Testis (tissue), 3 donors: ENCODE measurements around the gene NEURL1B. TPM values are rescaled to one million over a fixed set of nuclear protein-coding genes. Genes with fewer than 3 reads are reported as not detected.

Experiments used
- DNase-seq: peaks from one replicate; pipeline ENCODE4 v3.0.0-alpha.2; 2019
- H3K27ac ChIP-seq, 2 donors: fragments of 200-600 bp; sonication (generic); one replicate each; pipeline ENCODE4 v1.5.1; 2019
- H3K27me3 ChIP-seq: fragments of 200-600 bp; sonication (generic); one replicate; pipeline ENCODE4 v1.5.1; 2019
- H3K36me3 ChIP-seq: fragments of 200-600 bp; sonication (generic); one replicate; pipeline ENCODE4 v1.5.1; 2017; ENCODE audit warnings: low read depth; ENCODE audit errors: missing control alignments
- H3K4me1 ChIP-seq: fragments of 200-600 bp; sonication (generic); one replicate; pipeline ENCODE4 v1.5.1; 2019
- H3K4me3 ChIP-seq, 2 donors: fragments of 200-600 bp; sonication (generic); one replicate each; pipeline ENCODE4 v1.5.1; 2017 to 2019
- H3K9me3 ChIP-seq: fragments of 200-600 bp; sonication (generic); one replicate; pipeline ENCODE4 v1.5.1; 2017
- POLR2A ChIP-seq: fragments of 450-650 bp; IDR thresholded peaks from one replicate; pipeline ENCODE4 v1.6.1; 2017; ENCODE audit warnings: antibody characterized with exemption, mild to moderate bottlenecking, moderate library complexity
- WGBS, 2 donors: methylation state at CpG; one replicate each; pipeline ENCODE4 v1.1.5; 2018; 5-methylcytosine and 5-hydroxymethylcytosine counted together
- intact Hi-C: fragments of 100-400 bp; cut with DNase I; formaldehyde crosslinking; loops from one replicate; pipeline ENCODE4 v1.15.1; 2023; ENCODE audit warnings: low total_unique reads
- polyA plus RNA-seq: library from polyadenylated mRNA; stranded (reverse); fragments of 350-450 nt; fragmentation: Illumina TruSeq; extraction: RNeasy Lipid Tissue Mini Kit (QIAGEN cat#74804); gene quantifications from one replicate; pipeline ENCODE4 v1.2.3, GENCODE V29; 2014; ENCODE audit warnings: low read depth, low replicate concordance; ENCODE audit not compliant: insufficient read depth
- total RNA-seq, 2 donors: library from RNA; depleted of rRNA; stranded (reverse); fragments of >200 nt; gene quantifications; one replicate each; pipeline ENCODE4 v1.2.3, GENCODE V29; 2016
- TF ChIP-seq, protein P1 (sequence below), 3 experiments: fragments of 450-650 bp in 2 of 3; fragments of 200-600 bp in 1 of 3; sonication (generic) in 1 of 3; IDR thresholded peaks; one replicate each; pipeline ENCODE4 v1.5.1; 2016 to 2019; ENCODE audit warnings: antibody characterized with exemption in 3 of 3, mild to moderate bottlenecking in 2 of 3, moderate library complexity in 1 of 3

NEURL1B gene
- total and polyA plus RNA-seq, 3 donors from 2014 or later: 15.8 to 18.1 (median 17.1) TPM

DNA sequence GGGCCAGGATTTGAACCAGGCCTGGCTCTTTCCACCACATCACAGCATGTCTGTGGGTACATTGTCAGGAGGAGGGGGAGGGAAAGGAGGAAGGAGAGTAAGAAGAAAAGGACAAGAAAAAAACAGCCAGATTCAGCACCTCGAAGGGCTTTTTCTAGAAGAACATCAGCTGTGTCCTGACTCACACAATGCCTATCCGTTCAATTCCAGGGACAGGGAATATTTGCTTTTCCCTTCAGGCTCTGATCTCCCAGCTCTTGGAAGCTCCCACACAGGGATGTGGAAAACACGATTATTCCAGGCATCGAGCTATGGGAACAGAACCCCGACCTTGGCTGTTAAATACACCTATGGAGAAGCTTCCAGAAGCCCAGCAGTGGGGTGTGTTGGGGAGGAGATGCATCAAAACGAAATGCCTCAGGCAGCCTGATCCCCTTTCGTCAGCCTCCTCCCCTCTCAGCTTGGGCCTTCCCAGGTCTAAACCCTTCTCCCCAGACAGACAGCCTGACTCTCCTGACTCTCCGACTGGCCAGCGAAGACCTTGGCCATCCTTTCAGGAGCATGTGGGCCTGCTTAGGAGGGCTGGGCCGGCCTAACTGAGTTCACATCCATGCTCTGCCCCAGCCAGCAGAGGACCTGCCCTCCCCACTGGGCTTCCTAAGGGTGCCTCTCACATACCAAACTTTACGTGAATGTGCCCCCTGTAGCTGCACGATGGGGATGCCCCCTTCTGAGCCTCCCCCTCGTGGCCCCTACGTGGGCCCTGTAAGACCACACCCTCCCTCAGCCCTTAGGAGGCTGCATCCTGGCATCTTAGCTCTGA is 54.4 kb downstream of the NEURL1B start:
- Histone ChIP-seq H3K36me3 (no peaks in the 10 kb centered on the region), H3K4me3 (no peak overlapping the region), H3K9me3 (no peaks in the 10 kb centered on the region), H3K4me1 (peaks cover 53% of the 10 kb centered on the region), H3K27me3 (no peaks in the 10 kb centered on the region), H3K27ac (peak overlapping the region; percentile 52 to 85)
- TF ChIP-seq, protein P1, sequence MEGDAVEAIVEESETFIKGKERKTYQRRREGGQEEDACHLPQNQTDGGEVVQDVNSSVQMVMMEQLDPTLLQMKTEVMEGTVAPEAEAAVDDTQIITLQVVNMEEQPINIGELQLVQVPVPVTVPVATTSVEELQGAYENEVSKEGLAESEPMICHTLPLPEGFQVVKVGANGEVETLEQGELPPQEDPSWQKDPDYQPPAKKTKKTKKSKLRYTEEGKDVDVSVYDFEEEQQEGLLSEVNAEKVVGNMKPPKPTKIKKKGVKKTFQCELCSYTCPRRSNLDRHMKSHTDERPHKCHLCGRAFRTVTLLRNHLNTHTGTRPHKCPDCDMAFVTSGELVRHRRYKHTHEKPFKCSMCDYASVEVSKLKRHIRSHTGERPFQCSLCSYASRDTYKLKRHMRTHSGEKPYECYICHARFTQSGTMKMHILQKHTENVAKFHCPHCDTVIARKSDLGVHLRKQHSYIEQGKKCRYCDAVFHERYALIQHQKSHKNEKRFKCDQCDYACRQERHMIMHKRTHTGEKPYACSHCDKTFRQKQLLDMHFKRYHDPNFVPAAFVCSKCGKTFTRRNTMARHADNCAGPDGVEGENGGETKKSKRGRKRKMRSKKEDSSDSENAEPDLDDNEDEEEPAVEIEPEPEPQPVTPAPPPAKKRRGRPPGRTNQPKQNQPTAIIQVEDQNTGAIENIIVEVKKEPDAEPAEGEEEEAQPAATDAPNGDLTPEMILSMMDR (IDR thresholded peaks at IDR 0.05): no peak
- TF ChIP-seq POLR2A: no peak
- intact Hi-C loops: loop anchor here (2.0 kb wide), 1 partner anchor 217 kb away; no protein-coding TSS in a partner anchor
- peak; percentile 45 for DNase-seq
- WGBS, 2 donors: 52 to 65% methylated on average over 14 of the region's 14 CpGs

DNA sequence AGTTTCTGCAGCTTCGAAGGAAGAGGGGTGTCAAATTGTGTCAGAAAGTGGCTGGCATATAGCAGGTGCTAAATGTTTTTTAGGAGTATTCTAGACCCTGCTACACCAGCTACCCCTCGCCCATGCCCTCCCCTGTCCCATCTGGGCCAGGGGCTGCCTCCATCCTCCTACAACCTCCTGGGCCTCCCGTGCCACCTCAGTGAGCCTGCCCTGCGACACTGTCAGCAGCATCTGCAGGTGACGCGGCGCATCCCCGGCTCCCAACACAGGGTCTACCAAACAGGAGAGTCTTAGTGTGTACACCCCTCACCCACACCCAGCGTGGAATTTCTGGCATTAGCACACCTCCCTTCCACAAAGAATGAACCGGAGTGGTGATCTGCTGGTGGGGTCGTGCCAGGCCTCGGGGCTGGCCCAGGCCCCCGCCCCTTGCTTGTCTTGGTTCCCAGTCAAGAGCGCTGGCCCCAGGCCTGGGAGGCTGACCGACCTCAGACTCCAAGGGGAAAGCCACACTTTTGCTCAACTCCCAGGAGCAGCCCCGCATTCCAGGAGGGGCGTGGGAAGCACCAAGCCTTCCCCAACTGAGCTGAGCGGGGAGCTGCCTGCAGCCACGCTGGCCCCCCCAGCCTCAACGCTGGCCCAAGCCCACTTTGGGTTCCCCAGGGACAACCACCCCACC is 55.2 kb downstream of the NEURL1B start:
- H3K4me3 ChIP-seq: no peak overlapping the region
- H3K27ac ChIP-seq: peak overlapping the region; percentile 48 to 85
- no peak for DNase-seq
- intact Hi-C loops: loop anchor here (2.0 kb wide), 1 partner anchor 218 kb away; no protein-coding TSS in a partner anchor
- H3K4me1 ChIP-seq: peaks cover 58% of the 10 kb centered on the region
- H3K27me3 ChIP-seq: no peaks in the 10 kb centered on the region
- H3K9me3 ChIP-seq: no peaks in the 10 kb centered on the region
- 60 to 80% methylated on average over 11 to 20 of the region's 20 CpGs for WGBS, 2 donors
- H3K36me3 ChIP-seq: no peaks in the 10 kb centered on the region
- no peak for TF ChIP-seq POLR2A
- TF ChIP-seq, protein P1 (IDR thresholded peaks at IDR 0.05): no peak

DNA sequence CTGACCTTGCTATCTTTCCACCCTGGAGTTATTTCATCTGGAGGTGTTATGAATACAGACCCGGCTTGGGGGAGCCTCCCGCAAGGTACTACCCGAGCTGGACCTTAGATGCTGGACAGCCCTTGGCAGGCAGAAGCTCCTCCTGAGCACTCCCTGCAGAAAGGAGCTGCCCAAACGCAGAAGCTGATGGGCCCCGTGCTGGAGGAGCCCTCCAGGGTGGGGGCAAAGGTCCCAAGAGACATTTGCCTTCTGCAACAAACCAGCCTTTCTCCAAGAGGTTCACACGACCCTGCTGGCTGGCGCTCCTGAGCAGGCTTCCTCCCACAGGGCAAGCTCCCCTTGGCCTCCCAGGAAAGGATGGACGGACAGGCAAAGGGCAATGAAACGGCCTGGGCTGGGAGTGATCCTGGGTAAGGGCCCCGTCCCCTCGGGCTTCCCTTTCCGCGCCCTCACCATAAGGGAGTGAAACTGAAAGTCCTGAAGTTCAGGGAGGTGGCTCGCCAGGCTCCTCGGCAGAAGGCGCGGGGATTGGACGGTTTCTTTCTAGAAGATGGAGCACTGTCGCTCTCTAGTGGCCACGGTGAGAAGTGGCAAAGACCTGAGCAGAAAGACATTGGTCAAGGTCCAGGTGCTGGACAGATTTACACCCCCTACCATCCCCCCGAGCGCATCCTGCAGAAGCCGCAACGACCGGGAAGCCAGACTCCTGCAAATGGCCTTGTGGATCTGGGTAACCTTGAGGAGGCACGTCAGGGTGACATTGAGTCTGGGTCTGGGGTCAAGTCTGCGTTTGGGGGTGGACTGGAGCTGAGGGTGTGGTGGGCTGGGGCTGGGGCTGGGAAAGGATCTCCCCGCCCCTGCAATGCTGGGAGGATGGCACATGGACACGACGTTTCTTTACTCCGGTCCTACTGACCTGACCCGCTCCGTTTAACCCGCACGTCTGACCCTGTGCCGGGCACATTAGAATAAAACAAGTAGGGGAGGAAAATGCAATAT is 56.4 kb downstream of the NEURL1B start:
- peaks cover 55% of the 10 kb centered on the region for H3K4me1 ChIP-seq
- intact Hi-C loops: loop anchor here (2.0 kb wide), 1 partner anchor 219 kb away; no protein-coding TSS in a partner anchor
- DNase-seq: peak; percentile 93
- peak overlapping the region; percentile 48 to 85 for H3K27ac ChIP-seq
- no peaks in the 10 kb centered on the region for H3K27me3 ChIP-seq
- H3K36me3 ChIP-seq: no peaks in the 10 kb centered on the region
- no peak for TF ChIP-seq POLR2A
- TF ChIP-seq, protein P1 (IDR thresholded peaks at IDR 0.05): peak; percentile 83 to 92 (median 92)
- WGBS, 2 donors: 21 to 41% methylated on average over 26 to 36 of the region's 36 CpGs
- H3K4me3 ChIP-seq: peak overlapping the region; percentile 34 to 45
- no peaks in the 10 kb centered on the region for H3K9me3 ChIP-seq

DNA sequence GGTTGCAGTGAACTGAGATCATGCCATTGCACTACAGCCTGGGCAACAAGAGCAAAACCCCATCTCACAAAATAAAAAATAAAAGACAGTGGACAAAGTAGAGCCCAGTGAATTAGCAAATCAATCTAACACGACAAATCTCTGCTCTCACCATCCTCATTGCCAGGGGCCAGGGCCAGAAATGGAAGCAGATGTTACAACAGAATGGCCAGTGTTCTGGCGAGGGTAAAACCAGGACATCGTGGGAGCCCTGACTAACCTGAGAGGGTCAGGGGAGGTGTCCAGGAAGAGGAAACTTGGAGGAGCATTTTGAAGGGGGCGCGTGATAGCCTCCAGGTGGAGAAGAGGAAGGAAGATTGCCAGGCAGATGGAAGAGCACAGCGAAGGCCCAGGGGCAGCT is 58.4 kb downstream of the NEURL1B start:
- TF ChIP-seq POLR2A: no peak
- TF ChIP-seq, protein P1 (IDR thresholded peaks at IDR 0.05): no peak
- no peaks in the 10 kb centered on the region for H3K27me3 ChIP-seq
- no peak overlapping the region for H3K27ac ChIP-seq
- intact Hi-C loops: no loop called here
- no peaks in the 10 kb centered on the region for H3K36me3 ChIP-seq
- H3K4me3 ChIP-seq: no peak overlapping the region
- no peak for DNase-seq
- peaks cover 35% of the 10 kb centered on the region for H3K4me1 ChIP-seq
- H3K9me3 ChIP-seq: no peaks in the 10 kb centered on the region
- WGBS, 2 donors: 69 to 79% methylated on average over 6 of the region's 6 CpGs
